T-helper 1 cell (primary cell): Measurements from ENCODE around the gene TRIP13.

ENCODE experiments used
- DNase-seq, 5 donors: peaks; one replicate each; pipeline ENCODE4 v3.0.0-alpha.2; 2012 to 2020

Gene TRIP13

GRCh38 chr5:956941-957747, 64.5 kb downstream of the TRIP13 start:
- DNase-seq: peak in 1 of 5 donors; percentile 79

- DNase-seq: no peak
Observed at GRCh38 chr5:957748-958485, 65.2 kb downstream of the TRIP13 start.

- no peak for DNase-seq
Observed at GRCh38 chr5:958701-959571, 66.3 kb downstream of the TRIP13 start.

DNA sequence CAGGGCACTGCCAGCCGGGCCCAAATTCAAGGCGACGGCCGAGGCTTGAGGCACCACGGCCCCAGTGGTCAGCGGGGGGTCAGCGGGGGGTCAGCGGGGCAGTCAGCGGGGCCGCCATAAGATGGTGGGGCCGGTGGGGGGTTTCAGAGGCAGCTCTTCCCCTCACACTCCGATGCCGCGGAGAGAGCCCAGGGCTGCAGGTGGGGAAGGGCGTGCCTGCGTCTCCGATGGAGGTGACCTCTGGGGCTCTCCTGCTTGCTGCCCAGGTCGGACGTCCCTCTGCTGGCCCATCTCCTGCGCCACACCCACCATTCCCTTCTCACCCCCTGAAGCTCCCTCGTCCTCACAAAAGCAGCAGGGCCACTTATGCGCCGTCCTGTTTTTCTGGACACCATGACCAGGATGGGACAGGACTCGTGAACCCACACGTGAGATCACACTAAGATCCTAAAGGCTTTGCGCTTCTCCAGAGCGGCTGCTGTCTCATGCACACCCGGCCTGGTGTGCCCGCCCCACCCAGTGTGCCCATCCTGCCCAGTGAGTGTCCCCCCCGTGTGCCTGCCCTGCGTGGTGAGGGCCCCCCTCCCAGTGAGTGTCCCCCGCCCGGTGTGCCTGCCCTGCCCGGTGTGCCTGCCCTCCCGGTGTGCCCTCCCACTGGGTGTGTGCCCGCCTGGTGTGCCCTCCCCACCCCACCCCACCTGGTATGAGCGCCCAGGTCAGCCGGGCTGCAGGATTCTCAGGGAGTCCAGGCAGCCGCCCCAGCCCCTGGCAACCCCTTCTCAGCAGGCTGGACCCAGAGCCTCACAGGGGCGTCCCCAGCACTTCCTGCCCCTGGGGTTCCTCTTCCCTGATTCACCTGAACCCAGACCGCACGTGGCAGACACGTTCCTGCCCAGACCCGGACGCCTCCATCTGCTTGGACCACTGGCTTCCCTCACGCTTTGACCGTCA, 67.2 kb downstream of the TRIP13 start:
- DNase-seq: no peak

DNA sequence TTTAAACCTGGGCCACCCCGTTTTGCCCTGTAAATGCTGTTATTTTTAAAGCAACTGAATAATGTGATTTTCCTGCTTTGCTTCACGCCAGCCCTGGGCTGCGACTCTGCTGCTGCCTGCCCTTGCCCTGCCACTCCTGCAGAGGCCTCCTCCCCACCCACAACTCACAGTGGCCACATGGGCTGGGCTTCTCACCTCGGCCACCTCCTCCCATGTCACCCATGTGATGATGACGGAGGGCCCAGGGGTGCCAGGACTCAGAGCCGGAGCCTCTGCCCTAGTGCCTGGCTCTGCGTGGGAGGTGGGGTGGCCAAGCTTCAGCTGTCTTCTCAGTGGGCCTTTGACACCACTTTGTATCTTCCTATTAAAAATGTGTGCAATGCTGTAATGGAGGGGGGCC, 67.9 kb downstream of the TRIP13 start:
- no peak for DNase-seq

GRCh38 chr5:961002-961710, 68.5 kb downstream of the TRIP13 start:
- DNase-seq: no peak

DNA sequence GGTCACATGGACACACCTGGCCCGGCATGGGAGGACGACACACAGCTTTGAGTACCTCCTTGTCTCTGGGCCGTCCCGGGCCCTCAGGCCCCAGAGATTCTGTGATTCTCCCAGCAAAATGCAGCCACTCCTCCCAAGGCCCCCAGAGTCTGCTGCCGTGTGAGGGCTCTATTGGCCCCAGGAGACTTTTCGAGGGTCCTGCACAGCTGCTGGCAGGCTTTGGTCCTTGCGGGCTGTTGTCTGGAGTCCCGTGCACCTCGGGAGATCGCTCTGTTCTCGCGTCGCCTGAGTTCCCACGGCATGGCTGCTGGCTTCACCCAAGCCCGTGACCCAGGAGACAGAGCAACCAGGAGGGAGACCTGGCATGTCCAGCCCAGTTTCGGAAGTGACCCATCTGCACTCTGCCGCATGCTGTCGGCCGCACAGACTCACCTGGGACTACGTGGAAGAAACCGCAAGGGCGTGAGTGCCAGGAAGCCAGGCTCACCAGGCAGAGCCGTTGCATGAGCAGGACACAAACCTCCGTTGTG, 69.1 kb downstream of the TRIP13 start:
- DNase-seq: no peak

DNA sequence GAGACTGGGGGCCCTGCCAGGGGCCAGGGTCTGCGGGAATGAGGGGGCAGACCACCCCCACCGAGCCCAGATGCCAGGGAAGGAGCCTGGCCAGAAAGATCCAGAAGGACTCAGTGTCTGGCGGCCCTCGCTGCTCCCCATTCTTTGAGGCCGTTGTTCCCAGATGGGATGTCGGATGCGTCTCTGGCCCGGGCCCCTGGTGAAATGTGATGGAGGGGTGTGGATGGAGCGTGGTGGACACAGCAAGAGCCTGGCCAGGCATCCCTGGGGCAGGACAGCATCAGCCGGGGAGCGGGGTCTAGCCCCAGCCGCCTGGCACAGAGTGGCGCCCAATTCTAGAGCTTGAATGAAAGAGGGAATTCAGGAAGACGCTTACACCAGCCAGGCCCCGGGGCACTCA, 69.7 kb downstream of the TRIP13 start:
- DNase-seq: no peak

- no peak for DNase-seq
Observed at GRCh38 chr5:962801-963200, 70.1 kb downstream of the TRIP13 start.

DNA sequence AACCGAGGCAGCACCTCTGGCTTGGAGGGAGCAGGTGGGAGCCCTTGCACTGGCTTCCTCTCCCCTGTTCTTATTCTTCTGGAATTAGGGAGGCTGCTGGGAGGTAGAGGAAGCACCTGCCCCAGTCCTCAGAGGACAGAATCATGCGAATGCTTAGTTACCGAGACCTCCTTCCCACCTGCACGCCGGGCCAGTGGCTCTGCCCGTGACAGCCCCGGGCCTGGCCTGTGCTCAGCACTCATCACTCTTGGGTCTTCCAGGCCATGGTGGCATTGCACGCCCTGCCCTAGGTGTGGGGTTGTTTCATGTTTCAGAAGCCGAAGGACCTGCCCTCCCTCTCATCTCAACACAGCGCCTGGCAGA, 70.6 kb downstream of the TRIP13 start:
- no peak for DNase-seq

GRCh38 chr5:963673-964531, 71.2 kb downstream of the TRIP13 start:
- DNase-seq: peak in 1 of 5 donors; percentile 94

DNA sequence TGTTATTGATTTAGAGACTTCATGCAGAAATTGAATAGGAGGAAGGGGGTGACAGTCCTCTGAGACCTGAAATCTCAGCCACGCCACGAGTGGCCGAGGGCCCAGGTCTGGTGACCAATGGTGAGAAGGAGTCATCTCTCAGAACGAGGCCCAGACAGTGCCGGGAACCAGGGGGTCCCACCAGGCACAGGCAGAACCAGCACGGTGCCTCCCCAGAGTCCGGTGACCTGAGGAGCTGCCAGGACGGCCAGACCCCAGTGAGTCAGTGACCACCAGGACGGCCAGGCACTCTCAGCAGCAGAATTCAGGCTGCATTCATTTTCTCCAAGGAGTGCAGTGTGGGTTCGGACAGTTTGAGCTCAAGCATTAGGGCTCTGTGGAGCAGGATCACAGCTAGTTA, 72.1 kb downstream of the TRIP13 start:
- no peak for DNase-seq

- DNase-seq: no peak
Observed at GRCh38 chr5:965604-966344, 73.1 kb downstream of the TRIP13 start.

DNA sequence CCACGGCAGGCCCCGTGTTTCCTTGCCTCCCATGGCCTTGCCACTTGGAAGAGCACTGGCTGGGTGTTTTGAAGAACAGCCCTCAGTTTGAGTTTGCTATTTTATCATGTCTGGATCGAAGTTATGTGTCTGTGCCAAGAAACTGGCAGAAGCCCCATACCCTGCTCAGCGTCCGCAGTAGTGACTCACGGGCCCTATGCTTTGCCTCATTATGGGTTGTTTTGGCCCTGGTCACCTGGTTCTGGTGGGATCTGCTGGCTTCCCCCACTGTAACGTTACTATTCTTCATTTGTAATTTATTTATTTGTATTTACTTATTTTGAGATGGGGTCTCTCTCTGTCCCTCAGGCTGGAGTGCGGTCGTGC, 73.6 kb downstream of the TRIP13 start:
- DNase-seq: no peak

GRCh38 chr5:966941-967340, 74.3 kb downstream of the TRIP13 start:
- DNase-seq: no peak
